KBM-7 (cell line): ENCODE measurements around the gene ASPG.
"Not testable (repeated sequence)": the region's sequence is repeated elsewhere in the genome, so short reads cannot be mapped to it uniquely, and the experiment has no call there.

Experiments
- DNase-seq: peaks from one replicate; pipeline ENCODE4 v3.0.0-alpha.2; 2015
- in situ Hi-C: fragments of 300-500 bp; cut with MboI; formaldehyde crosslinking; loops from 2 replicates; pipeline ENCODE4 v1.14.3; 2020; ENCODE audit warnings: low sequenced_read_pairs, low pct_unique_long_range_greater_than_20kb, mixed read lengths

ASPG gene

GRCh38 chr14:104151026-104151381 is 65.5 kb downstream of the ASPG start:
- in situ Hi-C loops = no loop called here
- no peak for DNase-seq

GRCh38 chr14:104151566-104152245 is 66.2 kb downstream of the ASPG start:
- in situ Hi-C loops = no loop called here
- no peak for DNase-seq

GRCh38 chr14:104152246-104152575 is 66.7 kb downstream of the ASPG start:
- in situ Hi-C loops = no loop called here
- no peak for DNase-seq

GRCh38 chr14:104152686-104153393 is 67.3 kb downstream of the ASPG start:
- DNase-seq = no peak
- in situ Hi-C loops = no loop called here

GRCh38 chr14:104153394-104153755 is 67.9 kb downstream of the ASPG start:
- DNase-seq, in situ Hi-C loops: not testable (repeated sequence)

GRCh38 chr14:104154246-104154645 is 68.7 kb downstream of the ASPG start:
- in situ Hi-C loops = no loop called here
- DNase-seq = no peak

GRCh38 chr14:104155513-104155912 is 70.0 kb downstream of the ASPG start:
- in situ Hi-C loops = no loop called here
- DNase-seq = no peak

GRCh38 chr14:104156142-104156541 is 70.6 kb downstream of the ASPG start:
- in situ Hi-C loops = no loop called here
- no peak for DNase-seq

GRCh38 chr14:104157016-104157928 is 71.8 kb downstream of the ASPG start:
- no peak for DNase-seq
- in situ Hi-C loops = no loop called here

- in situ Hi-C loops = no loop called here
- DNase-seq = no peak
Measured at GRCh38 chr14:104158827-104159798, 73.6 kb downstream of the ASPG start.

GRCh38 chr14:104159990-104160389 is 74.5 kb downstream of the ASPG start:
- in situ Hi-C loops = no loop called here
- no peak for DNase-seq

GRCh38 chr14:104161602-104162367 is 76.3 kb downstream of the ASPG start:
- DNase-seq = no peak
- in situ Hi-C loops = no loop called here

- in situ Hi-C loops = no loop called here
- no peak for DNase-seq
Measured at GRCh38 chr14:104162495-104162894, 77.0 kb downstream of the ASPG start.

GRCh38 chr14:104163541-104163940 is 78.0 kb downstream of the ASPG start:
- in situ Hi-C loops = no loop called here
- DNase-seq = no peak

- in situ Hi-C loops = no loop called here
Measured at GRCh38 chr14:104164041-104164440, 78.5 kb downstream of the ASPG start.

GRCh38 chr14:104164512-104164911 is 79.0 kb downstream of the ASPG start:
- DNase-seq = no peak

More at GRCh38 chr14:104164041-104164440, 78.5 kb downstream of the ASPG start:
- DNase-seq = no peak

More at GRCh38 chr14:104164512-104164911, 79.0 kb downstream of the ASPG start:
- in situ Hi-C loops = no loop called here
